ENCODE measurements around the gene C22orf23.

DNA sequence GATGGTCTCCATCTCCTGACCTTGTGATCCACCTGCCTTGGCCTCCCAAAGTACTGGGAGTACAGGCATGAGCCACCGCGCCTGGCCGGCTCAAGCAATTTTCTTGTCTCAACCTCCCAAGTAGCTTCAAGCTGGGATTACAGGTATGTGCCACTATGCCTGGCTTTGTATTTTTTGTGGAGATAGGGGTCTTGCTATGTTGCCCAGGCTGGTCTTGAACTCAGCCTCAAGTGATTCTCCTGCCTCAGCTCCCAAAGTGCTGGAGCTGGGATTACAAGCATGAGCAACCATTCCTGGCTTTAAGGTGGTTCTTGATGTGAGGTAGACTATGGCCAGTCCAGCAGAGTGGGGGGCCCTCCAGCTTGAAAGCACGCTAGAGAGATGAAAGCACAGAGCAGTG, 7.7 kb upstream of the C22orf23 start:
- TF ChIP-seq, protein P1, sequence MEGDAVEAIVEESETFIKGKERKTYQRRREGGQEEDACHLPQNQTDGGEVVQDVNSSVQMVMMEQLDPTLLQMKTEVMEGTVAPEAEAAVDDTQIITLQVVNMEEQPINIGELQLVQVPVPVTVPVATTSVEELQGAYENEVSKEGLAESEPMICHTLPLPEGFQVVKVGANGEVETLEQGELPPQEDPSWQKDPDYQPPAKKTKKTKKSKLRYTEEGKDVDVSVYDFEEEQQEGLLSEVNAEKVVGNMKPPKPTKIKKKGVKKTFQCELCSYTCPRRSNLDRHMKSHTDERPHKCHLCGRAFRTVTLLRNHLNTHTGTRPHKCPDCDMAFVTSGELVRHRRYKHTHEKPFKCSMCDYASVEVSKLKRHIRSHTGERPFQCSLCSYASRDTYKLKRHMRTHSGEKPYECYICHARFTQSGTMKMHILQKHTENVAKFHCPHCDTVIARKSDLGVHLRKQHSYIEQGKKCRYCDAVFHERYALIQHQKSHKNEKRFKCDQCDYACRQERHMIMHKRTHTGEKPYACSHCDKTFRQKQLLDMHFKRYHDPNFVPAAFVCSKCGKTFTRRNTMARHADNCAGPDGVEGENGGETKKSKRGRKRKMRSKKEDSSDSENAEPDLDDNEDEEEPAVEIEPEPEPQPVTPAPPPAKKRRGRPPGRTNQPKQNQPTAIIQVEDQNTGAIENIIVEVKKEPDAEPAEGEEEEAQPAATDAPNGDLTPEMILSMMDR (IDR thresholded peaks at IDR 0.05), result no peak
- TF ChIP-seq EP300 (IDR thresholded peaks at IDR 0.05), result no peak
